Stimulated activated CD8-positive, alpha-beta memory T cell treated with anti-CD3 and anti-CD28 coated beads, Interleukin-2, amount 100 ng/mL, for 48 hours (primary cell): ENCODE data around the gene CHMP2B.
"Not testable (repeated sequence)": the region's sequence is repeated elsewhere in the genome, so short reads cannot be mapped to it uniquely, and the experiment has no call there.

Source experiments
- DNase-seq, 2 donors: peaks; one replicate each; pipeline ENCODE4 v3.0.0-alpha.2; 2020; ENCODE audit warnings: low read depth in 2 of 2

The CHMP2B gene

GRCh38 chr3:87233805-87234204, 6.7 kb downstream of the CHMP2B start:
- no peak for DNase-seq

- DNase-seq, result no peak
These were observed 9.0 kb downstream of the CHMP2B start for GRCh38 chr3:87236093-87236492.

GRCh38 chr3:87246662-87247429, 19.7 kb downstream of the CHMP2B start:
- no peak for DNase-seq

DNA sequence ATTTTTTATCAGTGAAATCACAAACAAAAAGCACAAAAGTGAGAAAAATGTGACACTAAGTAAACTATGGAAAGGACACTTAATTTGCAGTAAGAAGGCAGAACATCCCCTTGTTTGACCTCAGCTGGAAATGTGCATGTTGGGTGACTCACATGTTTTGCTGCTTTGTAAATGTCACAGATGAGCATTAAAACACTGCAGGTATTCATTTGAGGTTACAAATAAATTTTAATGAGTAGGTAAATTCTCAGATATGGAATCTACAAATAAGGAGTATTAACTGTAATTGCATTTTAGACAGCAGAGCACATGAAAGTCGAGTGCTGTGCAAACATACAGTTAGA, 20.3 kb downstream of the CHMP2B start:
- no peak for DNase-seq

- DNase-seq, result not testable (repeated sequence)
These were observed 21.1 kb downstream of the CHMP2B start for GRCh38 chr3:87248231-87248630.

DNA sequence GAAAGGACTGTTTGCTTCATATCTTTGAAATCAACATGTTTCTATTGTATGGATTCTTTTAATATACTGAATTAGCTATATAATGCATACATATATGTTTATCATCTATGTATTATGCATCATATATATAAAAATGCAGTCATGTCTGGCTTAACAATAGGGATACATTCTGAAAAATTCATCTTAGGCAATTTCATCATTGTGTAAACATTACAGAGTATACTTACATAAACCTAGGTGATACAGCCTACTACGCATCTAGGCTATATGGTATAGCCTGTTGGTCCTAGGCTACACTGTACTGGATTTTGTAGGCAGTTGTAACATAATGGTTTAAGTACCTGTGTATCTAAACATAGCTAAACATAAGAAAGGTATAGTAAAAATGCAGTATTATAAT, 21.7 kb downstream of the CHMP2B start:
- DNase-seq, result no peak

GRCh38 chr3:87250009-87250408, 22.9 kb downstream of the CHMP2B start:
- no peak for DNase-seq

- DNase-seq, result peak in 1 of 2 donors; percentile 12
These were observed 33.2 kb downstream of the CHMP2B start for GRCh38 chr3:87260270-87260669.

GRCh38 chr3:87261925-87262324, 34.8 kb downstream of the CHMP2B start:
- DNase-seq, result no peak

DNA sequence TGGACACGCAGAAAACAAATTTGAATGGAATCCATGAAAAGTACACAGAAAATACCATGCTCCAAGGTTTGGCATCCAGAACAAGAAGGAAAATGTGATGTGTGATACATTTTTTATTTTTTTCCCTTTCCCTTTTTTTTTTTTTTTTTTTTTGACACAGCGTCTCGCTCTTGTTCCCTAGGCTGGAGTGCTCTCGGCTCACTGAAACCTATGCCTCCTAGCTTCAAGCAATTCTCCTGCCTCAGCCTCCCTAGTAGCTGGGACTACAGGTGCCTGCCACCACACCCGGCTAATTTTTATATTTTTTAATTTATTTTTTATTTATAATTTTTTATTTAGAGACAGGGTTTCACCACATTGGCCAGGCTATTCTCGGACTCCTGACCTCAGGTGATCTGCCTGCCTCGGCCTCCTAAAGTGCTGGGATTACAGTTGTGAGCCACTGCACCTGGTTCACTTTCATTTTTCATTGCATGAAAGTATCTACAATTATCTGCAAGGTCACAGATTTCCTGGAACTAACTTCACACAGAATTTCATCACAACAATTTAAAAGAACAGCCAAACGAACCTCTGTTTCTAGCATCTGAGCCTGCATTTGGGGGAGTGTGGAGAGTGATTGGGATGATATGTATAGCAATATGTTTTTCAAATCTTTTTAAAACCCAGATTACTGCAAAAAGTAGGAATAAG, 41.0 kb downstream of the CHMP2B start:
- DNase-seq, result no peak

DNA sequence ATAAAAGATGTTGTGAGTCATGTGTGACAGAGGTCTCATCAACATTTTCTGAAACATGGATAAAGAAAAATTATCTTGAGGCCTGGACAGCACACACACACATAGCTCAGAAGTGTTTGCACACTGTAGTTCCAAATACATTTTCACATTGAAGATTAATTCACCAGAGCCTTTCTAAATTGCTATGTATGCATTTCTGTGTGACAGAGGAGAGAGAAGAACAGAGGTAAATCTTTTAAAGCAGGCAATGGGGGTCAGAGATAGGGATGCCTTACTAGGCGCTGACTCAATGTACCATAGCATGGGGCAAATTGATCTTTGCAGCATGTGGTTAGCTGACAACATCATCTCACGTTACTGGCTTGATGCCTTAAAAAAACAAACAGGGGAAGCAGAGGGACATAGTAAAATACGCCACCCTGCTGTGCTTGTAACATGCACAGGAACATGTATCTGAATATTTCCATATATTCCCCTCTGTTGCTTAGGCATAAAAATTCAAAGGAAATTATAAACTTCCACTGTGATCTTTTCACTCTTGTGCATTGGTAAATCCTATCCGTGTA, 41.6 kb downstream of the CHMP2B start:
- DNase-seq, result no peak

- DNase-seq, result no peak
These were observed 42.6 kb downstream of the CHMP2B start for GRCh38 chr3:87269723-87270122.

DNA sequence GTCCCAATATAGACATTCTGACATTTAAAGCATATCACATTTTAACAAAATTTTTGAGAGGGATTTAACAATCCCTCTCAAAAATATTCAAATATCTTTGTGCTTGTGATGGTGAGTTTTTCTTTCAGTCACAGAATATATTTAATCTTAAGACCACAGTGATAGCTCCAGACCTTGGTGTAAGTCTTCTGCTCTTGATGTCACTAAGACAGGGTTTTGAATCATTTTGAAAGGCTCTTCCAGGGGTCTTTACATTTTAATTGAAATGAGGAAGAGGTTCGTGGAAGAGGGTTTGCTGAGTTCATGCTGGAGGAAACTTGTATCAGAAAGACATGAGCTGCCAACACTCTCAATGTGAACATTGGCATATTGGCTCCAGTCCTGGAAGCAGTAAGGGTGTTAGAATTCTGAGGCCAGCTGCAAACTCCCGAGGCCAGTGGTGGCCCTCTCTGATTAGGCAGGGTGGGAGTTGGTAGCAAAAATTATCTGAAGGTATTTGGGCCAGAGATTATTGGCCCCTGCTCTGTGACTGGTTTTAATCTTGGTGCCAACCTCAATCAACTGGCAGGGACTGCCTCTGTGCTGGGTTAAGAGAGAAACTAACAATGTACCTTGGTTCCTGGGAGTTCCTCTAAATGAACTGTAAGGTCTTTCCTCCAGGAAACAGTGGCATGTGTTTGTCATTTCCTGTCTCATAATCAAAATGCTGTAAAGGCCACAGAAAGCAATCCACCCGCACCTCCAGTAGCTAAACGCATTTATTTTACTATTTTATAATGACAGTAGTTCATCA, 44.0 kb downstream of the CHMP2B start:
- no peak for DNase-seq

DNA sequence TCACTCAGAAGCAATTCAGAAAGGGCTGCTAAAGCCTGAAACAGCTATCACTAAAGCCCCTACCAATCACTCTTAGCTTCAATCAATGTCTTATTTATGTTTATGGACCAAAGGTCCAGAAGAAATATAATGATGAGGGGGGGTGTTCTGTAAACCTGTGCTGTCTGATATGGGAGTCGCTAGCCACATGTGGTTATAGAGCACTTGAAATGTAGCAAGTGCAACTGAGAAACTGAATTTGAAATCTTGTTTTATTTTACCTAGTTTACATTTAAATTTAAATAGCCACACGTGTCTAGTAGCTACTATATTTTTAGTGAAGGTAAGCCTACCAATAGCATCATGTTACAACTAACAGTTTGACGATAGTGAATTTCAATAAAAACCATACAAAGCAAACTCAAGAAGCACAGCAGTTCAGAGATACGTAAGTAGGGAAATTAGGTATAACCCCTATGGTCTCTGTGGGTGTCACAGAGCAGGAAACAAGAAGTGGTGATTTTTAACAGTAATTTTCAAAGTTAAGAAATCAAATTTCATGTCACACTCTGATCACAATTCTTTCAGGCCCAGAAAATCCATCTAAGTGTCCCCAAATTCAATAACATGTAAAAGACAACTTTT, 45.7 kb downstream of the CHMP2B start:
- no peak for DNase-seq

DNA sequence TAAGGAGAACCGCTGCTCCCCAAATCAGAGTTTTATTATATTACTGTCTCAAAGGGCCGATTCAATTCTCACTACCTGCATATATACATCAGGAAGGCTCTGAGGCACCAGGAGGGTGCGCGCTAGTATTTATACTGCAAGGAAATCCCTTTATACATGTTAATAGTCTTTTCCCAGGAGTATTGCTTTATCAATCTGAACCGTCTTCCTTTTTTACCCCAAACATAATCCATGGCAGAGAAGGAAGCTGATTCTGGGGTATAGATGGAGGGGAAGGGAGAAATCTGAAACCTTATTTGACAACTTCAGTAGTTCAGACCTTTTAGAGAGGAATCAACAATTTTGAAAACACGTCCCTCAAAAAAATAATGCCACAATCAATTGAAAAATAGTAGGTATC, 49.4 kb downstream of the CHMP2B start, which contains the start of gene POU1F1:
Gene POU1F1 (minus strand): TSS at position 101 of the 400 bp plus-strand sequence. CDS start 122 bp downstream, outside the sequence.
- DNase-seq, result no peak

DNA sequence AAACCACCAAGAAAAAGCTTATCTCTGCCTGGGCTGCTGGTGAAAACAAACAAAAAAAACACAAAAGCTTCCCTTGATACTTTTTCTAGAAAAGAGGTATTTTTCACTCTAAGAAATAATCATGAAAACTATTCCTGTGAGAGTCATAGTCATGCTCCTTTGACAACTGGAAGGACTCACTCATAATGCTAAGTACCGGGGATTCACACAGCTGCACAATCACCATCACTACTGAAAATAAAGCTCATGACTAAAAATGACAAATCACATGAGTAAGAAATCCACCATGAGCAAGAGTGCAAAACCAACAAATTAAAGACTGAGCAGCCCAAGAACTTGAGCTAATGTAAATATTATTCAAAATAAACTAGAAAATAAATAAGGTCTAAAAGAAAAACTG, 59.9 kb downstream of the CHMP2B start:
- no peak for DNase-seq

- no peak for DNase-seq
These were observed 61.3 kb downstream of the CHMP2B start for GRCh38 chr3:87288446-87288845.

GRCh38 chr3:87298111-87298718, 71.1 kb downstream of the CHMP2B start:
- DNase-seq, result no peak

DNA sequence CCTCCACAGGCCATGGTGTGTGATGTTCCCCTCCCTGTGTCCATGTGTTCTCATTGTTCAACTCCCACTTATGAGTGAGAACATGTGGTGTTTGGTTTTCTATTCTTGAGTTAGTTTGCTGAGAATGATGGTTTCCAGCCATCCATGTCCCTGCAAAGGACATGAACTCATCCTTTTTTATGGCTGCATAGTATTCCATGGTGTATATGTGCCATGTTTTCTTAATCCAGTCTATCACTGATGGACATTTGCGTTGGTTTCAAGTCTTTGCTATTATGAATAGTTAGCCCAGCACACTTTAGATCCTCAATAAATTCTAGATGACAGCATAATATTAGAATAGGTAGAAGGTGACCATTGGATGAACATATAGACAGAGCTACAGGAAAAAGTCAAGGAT, 77.9 kb downstream of the CHMP2B start:
- not testable (repeated sequence) for DNase-seq
